ENCODE results near the gene ZNF839.

GRCh38 chr14:102288139-102288538, 31.4 kb upstream of the ZNF839 start:
- TF ChIP-seq, protein P1, sequence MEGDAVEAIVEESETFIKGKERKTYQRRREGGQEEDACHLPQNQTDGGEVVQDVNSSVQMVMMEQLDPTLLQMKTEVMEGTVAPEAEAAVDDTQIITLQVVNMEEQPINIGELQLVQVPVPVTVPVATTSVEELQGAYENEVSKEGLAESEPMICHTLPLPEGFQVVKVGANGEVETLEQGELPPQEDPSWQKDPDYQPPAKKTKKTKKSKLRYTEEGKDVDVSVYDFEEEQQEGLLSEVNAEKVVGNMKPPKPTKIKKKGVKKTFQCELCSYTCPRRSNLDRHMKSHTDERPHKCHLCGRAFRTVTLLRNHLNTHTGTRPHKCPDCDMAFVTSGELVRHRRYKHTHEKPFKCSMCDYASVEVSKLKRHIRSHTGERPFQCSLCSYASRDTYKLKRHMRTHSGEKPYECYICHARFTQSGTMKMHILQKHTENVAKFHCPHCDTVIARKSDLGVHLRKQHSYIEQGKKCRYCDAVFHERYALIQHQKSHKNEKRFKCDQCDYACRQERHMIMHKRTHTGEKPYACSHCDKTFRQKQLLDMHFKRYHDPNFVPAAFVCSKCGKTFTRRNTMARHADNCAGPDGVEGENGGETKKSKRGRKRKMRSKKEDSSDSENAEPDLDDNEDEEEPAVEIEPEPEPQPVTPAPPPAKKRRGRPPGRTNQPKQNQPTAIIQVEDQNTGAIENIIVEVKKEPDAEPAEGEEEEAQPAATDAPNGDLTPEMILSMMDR (tag by site-specific recombination; IDR thresholded peaks at IDR 0.05), result no peak
- TF ChIP-seq ZSCAN16 (tag by site-specific recombination; IDR thresholded peaks at IDR 0.05), result no peak
